GM21737 (cell line): ENCODE results near the gene CLEC3A.
"Not testable (repeated sequence)": the region's sequence is repeated elsewhere in the genome, so short reads cannot be mapped to it uniquely, and the experiment has no call there.

Experiments used
- ATAC-seq: cut with Tn5 transposase; IDR thresholded peaks from one replicate; pipeline ENCODE4 v1.9.1; 2021; ENCODE audit warnings: mild to moderate bottlenecking, moderate library complexity; ENCODE audit not compliant: unreplicated experiment

CLEC3A gene

DNA sequence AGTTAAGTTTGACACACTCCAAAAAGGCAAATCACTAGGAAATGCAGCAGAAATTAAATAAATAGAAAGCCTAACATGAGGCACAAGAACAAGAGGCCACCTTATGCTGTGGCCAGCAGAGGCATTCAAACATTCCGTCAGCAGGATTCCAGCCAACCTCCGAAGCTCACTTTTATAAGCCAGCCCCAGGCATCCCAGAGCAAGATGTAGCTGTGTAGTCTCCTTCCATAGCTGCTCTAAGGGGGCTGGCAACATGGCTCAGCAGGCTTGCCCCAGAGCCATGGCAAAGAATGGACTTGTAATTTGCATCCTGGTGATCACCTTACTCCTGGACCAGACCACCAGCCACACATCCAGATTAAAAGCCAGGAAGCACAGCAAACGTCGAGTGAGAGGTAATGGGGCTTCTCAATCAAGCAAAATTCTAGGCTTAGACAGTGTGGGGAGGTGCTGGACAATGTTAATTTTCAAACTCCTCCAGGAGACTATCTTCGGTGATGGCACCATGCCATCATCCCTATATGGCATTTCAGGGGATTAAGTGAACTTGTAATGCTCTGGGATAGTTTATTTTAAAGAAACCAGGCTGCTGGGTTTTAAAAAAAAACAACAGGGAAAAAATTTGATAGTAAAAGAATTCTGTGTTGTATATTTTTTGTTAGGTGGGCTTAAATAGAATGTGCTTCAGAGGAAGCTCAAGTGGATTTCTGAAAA is at the start of gene CLEC3A:
Gene CLEC3A (plus strand): TSS at position 202 of the 714 bp plus-strand sequence. CDS start 79 bp downstream, at position 281.
- ATAC-seq, result no peak

DNA sequence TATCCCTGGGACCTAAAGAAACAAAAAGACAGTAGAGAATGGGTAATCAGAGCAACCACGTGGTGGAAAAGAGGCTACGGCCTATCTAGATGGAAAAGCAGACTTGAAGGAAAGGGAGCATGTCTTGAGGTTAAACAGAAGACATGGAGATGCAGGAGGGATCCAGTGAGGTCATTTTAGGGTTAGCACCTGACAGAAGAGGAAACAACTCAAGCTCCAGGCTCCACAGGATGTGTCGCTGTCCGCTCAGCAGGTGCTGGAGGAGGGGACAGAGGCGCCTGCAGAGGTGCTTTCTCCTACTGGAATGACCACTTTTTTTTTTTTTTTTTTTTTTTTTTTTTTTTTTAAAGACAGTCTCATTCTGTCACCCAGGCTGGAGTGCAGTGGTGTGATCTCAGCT is 47.5 kb upstream of the CLEC3A start:
- ATAC-seq, result no peak

DNA sequence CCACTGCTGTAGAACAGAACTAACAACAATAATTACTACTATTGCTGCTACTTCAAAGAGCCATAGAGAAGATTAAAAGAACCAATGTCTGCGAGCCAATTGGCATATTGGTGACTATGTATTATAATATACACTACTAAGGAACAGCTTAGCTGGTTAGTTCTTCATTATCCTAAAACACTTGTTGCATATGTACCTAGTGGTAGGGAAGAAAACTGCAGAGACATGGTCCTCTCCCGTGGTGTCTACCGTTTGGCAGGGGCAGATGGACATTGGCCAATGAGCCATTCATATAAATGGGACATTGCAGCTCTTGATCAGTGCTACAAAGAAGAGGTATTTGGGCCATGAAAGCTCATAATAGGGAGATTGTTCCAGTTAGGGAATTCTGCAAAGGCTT is 46.4 kb upstream of the CLEC3A start:
- ATAC-seq, result no peak

DNA sequence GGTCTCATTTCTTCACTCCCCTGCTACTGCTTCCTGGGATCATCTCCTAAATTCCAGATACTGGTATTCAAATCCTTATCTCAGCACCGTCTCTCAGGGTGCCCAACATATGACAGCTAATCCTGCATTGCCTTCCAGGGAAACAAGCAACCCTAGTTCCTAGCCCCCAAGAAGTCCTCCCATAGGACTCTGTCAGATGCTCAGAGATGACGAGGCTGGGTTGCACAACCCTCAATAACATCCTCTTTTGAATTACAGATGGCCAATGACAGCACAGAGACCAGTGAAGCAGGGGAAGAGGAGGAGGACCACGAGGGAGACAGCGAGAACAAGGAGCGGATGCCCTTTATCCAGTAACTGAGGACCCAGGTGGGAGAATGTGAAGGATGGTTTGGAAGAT is 45.0 kb upstream of the CLEC3A start:
- ATAC-seq, result no peak

GRCh38 chr16:77985111-77985510 is 37.2 kb upstream of the CLEC3A start:
- ATAC-seq, result no peak

DNA sequence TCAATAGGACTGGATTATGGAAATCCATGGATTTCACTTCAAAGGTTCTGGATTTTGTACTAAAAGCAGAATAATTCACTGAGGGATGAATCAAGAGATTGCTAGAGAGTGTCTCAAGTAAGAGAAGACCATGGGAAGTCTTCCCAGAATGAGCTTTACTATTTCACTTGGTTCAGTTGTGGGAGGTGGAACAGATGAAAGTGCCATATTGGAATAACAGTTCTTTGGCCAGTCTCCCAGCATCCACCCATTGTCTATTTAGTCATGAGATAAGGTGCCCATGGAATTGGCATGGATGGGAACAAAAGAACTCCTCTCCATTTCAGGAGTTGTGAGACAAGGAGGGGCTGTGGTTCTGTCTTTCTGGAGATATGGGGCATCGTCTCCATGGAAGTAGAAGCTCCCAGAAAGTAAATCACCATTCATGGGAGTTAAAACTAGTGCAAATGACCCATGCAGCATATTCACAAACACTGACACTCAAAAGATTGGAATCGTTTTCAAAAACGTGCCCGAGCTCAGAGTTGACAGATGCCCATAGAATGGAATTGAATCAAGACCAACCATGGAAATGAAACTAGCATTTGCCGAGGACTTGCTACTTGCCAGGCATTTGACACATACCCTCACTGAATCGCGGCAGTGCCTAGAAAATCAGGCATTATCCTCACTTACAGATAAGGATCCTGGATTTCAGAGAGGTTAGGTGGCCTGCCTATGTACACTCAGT is 36.2 kb upstream of the CLEC3A start:
- no peak for ATAC-seq

DNA sequence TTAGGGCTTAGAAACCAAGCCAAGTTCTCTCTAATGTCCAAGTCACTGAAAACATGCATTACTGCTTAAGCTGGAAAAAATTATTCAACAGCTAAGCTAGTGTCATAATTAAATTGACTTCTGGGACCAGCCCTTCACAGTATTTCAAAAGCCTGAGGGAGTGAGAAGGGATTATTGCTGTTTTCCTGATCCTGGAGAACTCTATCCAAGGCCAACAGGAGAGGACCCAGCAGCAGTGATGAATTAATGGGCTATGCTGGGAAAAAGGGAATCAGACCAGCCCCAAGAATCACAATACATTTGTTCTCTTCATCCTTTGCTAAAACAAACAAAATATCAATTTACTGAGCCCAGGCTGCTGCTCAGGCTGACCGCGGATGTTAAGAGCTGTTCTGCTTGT is 34.5 kb upstream of the CLEC3A start:
- no peak for ATAC-seq

GRCh38 chr16:77989846-77990245 is 32.5 kb upstream of the CLEC3A start:
- ATAC-seq, result no peak

- no peak for ATAC-seq
Measured at GRCh38 chr16:77991701-77992100, 30.6 kb upstream of the CLEC3A start.

DNA sequence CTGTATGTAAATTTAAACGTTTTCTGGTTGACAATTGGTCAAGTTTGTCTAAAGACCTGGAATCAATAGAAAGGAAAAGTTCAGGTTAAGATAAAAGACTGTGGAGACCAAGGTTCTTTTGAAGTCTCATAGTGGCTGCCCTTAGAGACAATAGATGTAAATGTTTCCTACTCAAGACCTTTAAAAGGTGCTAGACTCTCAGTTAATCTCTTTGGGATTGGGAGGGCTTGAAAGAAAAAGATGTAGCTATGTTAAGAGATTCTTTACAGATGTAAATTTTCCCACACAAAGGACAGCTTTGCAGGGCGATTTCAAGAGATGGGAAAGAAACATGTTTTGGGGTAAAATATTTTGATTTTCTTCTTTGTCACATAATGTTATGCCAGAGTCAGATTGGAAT is 30.0 kb upstream of the CLEC3A start:
- ATAC-seq, result not testable (repeated sequence)

DNA sequence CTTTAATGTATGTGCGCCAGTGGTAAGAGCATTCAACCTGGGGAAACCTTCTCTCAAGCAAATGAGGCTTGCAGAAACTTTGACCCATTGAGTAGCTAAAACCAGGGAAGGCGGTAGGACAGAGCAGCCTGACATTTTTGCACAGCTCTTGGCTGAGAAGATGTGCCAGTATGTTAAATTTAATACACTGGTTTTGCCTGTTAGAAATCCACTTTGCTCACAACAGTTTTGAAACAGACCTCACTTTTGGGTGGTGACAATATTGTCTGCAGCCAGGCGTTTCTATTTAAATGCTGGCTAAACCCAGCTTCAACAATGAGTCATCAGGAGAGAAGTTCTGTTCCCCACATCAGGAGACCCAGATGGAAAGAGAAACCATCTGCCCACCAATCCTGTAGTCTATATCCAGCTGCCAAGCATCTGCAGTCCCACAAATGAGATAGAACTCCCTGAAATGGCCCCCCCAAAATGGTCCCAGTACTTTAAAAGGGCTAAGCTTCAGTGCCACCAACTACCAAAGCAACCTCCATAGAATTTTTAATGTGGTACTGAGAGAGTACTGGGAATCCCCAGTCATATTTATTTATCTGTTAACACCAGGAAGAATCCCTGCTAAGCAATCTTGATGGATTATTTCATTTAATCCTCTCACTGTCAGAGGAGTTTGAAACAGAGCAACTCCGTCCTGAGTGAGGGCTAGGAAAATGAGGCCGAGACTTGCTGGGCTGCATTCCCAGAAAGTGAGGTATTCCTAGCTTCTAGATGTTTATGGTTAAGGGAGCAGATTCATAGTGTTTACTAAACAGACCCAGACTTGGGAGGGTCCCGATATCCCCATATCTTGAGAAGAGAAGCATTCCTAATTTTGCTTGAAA is 29.0 kb upstream of the CLEC3A start:
- no peak for ATAC-seq

DNA sequence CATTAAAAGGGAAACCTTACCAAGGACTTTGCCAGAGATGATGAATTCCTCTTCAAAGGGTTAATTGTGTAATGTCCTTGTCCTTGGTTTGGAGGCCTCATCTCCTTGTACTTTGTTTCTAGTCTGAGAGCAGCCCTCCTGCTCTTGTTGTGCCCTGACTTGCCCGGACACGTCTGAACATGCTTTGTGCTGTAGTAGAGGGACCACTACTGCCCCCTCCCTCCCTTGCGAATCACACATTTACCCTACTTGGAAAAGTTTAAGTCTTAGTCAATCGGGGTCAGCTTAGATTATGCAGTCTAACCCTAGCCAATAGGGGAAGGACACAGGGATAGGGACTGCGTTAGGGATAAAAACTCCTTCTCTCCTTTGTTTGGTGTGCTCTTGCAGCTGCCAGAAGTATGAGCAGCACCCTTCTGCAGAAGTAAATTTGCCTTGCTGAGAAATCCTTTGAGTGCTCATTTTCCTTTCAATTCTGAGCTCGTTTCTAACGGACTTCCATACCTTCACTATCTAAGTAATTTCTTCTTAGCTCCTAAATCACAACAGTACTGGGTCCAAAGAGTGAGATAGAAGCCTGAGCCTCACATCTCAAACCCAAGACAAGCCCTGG is 26.4 kb upstream of the CLEC3A start:
- no peak for ATAC-seq

- no peak for ATAC-seq
Measured at GRCh38 chr16:77998350-77999023, 23.9 kb upstream of the CLEC3A start.

- no peak for ATAC-seq
Measured at GRCh38 chr16:78001451-78002025, 20.8 kb upstream of the CLEC3A start.

DNA sequence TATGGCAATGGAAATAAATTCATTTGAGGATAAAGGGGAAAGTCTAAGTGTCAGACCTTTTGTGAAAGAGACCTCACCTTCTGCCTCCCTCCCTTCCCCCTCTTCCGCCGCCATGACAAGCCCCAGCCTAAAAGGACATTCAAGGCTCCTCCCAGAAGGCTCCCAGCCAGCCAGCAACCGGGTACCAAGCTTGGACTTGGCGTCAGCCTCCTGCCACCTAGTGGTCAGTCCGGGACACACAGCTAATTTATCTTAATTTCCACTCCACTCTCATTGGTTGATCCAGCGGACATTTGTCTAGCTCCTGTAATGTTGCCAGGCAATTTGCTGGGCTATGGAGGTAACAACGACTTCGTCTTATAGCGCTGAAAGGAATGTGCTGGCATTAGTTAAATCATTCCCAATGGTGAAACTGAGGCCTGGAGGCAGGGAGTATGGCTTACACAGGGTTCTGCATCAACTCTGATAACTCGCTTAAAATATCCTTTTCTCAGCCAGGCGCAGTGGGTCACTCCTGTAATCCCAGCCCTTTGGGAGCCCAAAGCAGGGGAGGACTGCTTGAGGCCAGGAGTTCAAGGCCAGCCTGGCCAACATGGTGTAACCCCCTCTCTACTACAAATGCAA is 19.3 kb upstream of the CLEC3A start:
- peak; percentile 100 for ATAC-seq

DNA sequence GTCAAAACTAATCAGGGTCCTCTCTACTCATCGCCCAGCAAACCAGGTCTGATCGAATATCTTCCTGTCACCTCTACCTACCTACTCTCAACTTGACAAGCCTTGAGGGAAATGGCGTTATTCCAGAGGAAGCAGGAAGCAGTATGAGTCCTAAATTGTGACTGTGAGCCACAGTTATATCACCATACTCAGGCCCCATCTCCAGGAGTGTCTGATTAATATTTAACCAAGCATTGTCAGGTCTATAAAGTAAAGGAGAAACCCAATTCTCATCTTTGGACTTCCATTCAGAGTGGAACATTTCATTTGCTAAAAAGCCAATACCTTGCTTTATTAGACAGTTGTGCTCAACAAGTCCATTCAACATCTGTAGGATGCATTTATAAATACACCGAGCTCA is 17.8 kb upstream of the CLEC3A start:
- no peak for ATAC-seq

DNA sequence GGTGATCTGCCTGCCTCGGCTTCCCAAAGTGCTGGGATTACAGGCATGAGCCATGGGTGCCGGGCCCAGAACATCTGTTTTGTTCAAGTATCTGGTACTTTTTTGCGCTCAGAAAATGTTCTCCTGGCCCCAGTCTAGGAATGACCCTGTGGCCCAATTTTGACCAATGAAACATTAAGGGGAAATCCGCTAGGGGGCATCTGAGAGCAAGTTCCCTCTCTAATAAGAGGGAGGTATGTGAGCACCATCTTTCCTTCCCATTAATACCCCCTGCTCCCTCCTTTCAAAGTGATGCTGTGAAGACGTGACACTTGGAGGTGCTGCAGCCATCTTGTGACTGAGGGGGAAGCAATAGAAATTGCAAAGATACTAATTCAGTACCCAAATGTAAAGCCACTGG is 16.5 kb upstream of the CLEC3A start:
- ATAC-seq, result no peak

DNA sequence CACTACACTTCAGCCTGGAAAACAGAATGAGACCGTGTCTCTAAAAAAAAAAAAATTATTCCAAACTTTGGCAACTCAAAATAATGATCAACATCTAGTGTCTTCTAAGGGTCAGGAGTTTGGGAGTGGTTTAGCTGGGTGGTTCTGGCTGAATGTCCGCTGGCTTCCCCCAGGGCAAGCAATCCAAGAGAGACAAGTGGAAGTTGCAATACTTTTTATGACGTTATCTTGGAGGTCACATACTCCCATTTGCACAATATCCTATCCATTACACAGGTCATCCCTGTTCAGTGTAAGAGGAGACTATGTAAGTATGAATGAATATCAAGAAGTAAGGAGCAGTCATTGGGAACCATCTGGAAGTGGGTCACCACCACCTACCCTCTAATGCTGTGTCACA is 15.2 kb upstream of the CLEC3A start:
- no peak for ATAC-seq

DNA sequence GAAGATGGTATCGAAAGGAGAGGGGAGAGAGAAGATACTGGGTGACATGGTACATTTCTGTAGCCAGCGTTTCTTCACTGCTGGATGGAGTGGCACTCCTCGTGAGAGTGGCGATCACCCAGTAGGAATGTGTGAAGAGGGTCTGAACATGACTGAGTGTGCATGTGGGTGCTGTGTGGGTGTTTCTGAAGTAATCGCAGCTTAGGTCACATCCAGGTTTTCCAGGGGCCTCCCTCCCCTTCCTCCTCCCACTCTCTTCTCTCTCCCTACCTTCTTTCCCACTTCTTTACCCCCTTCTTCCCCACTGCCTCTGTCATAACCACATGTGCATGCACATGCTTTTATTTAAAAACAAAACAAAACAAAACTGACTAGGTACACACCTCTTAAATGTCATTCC is 1.8 kb downstream of the CLEC3A start:
- no peak for ATAC-seq

DNA sequence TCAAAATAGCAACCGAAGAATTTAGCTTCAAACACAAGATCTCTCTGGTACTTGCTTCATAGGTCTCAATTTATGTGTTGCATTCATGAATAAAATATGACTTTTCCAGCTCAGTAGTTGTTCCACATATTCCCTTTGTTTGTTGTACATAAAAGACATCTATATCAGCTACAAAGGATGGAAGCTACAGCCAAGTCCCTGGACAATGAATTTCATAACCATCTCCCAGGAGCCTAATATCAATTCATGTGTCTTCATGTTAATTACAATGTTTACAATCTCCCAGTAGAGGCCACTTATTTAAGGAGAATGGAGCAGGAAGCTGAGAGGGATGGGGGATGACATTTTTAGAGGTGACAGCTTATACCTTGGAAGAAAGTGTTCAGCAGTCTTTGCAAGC is 3.3 kb downstream of the CLEC3A start:
- no peak for ATAC-seq
